NCI-H146 treated with DMSO at 0.1 percent for 48 hours (cell line): ENCODE measurements around the gene SP1.
"Not testable (repeated sequence)": the region's sequence is repeated elsewhere in the genome, so short reads cannot be mapped to it uniquely, and the experiment has no call there.

Experiments used
- DNase-seq: peaks from one replicate; lab custom pipeline; 2025; ENCODE audit not compliant: unreplicated experiment; lab: John Stamatoyannopoulos, UW

SP1 gene

GRCh38 chr12:53410951-53411350 is 31.0 kb downstream of the SP1 start:
- DNase-seq: no peak

GRCh38 chr12:53413485-53414204 is 33.7 kb downstream of the SP1 start:
- DNase-seq: no peak

GRCh38 chr12:53414756-53415417 is 34.9 kb downstream of the SP1 start:
- no peak for DNase-seq

- DNase-seq: peak; percentile 19
Measured at GRCh38 chr12:53415752-53416389, 35.9 kb downstream of the SP1 start.

GRCh38 chr12:53417291-53417816 is 37.4 kb downstream of the SP1 start:
- not testable (repeated sequence) for DNase-seq

- no peak for DNase-seq
Measured at GRCh38 chr12:53418221-53418620, 38.2 kb downstream of the SP1 start.

GRCh38 chr12:53419756-53420155 is 39.8 kb downstream of the SP1 start:
- peak; percentile 11 for DNase-seq

GRCh38 chr12:53422247-53422646 is 42.3 kb downstream of the SP1 start:
- DNase-seq: not testable (repeated sequence)

GRCh38 chr12:53423597-53423996 is 43.6 kb downstream of the SP1 start, which contains the start of gene AMHR2:
Gene AMHR2 (plus strand): TSS chr12:53423855. CDS start chr12:53423935, 80 bp downstream.
- no peak for DNase-seq

GRCh38 chr12:53424626-53425514 is 44.9 kb downstream of the SP1 start:
- DNase-seq: no peak

- no peak for DNase-seq
Measured at GRCh38 chr12:53425515-53426150, 45.7 kb downstream of the SP1 start.

GRCh38 chr12:53427905-53428594 is 48.1 kb downstream of the SP1 start:
- no peak for DNase-seq

GRCh38 chr12:53428741-53429140 is 48.8 kb downstream of the SP1 start:
- no peak for DNase-seq

GRCh38 chr12:53430116-53430515 is 50.1 kb downstream of the SP1 start:
- DNase-seq: no peak

GRCh38 chr12:53431187-53431586 is 51.2 kb downstream of the SP1 start:
- no peak for DNase-seq

- DNase-seq: not testable (repeated sequence)
Measured at GRCh38 chr12:53435326-53435725, 55.4 kb downstream of the SP1 start.

- DNase-seq: not testable (repeated sequence)
Measured at GRCh38 chr12:53439582-53439981, 59.6 kb downstream of the SP1 start.

- peak; percentile 99 for DNase-seq
Measured at GRCh38 chr12:53441040-53441833, 61.3 kb downstream of the SP1 start, which contains the start of gene PRR13. Gene PRR13 (plus strand): TSS chr12:53441734. CDS start chr12:53442715, 981 bp downstream.

GRCh38 chr12:53443955-53444354 is 64.0 kb downstream of the SP1 start:
- no peak for DNase-seq
